SK-N-SH (cell line): ENCODE results near the gene SUCLG2. TPM values are rescaled to one million over a fixed set of nuclear protein-coding genes. Genes with fewer than 3 reads are reported as not detected.

Source experiments
- CTCF ChIA-PET: fragments of 300-600, 350-600 bp; formaldehyde crosslinking; extraction: SDS; loops from one replicate; lab custom pipeline; 2021; lab: Yijun Ruan, JAX
- POLR2A ChIA-PET: fragments of 350-600 bp; sonication (Branson Sonifier 250); formaldehyde crosslinking; extraction: SDS; loops from one replicate; lab custom pipeline; 2020; ENCODE audit warnings: antibody characterized with exemption, inconsistent platforms; lab: Yijun Ruan, JAX
- DNase-seq: peaks from one replicate; pipeline ENCODE4 v3.0.0; 2012
- H2AFZ ChIP-seq: fragments of 200-600 bp; sonication (generic); 2 replicates; pipeline ENCODE4 v1.8.1; 2016; ENCODE audit warnings: antibody characterized with exemption, mild to moderate bottlenecking, low read depth
- H3F3A ChIP-seq: fragments of 200-600 bp; sonication (generic); replicated peaks from 2 replicates; pipeline ENCODE3; 2016; ENCODE audit warnings: antibody characterized with exemption, mild to moderate bottlenecking; ENCODE audit not compliant: insufficient read depth
- H3K27ac ChIP-seq, 2 experiments: fragments of 200-500 bp in 1 of 2; fragments of 200-600 bp in 1 of 2; sonication (Bioruptor generic) in 1 of 2; sonication (generic), shearing (Covaris generic) in 1 of 2; 2 replicates each; pipeline versions ENCODE4 v1.5.1 to v1.6.1; 2014 to 2016; ENCODE audit warnings: low read depth in 2 of 2, inconsistent platforms in 1 of 2, low read length in 1 of 2, mild to moderate bottlenecking in 1 of 2, mixed read lengths in 1 of 2
- H3K27me3 ChIP-seq: fragments of 200-600 bp; sonication (generic), shearing (Covaris generic); 2 replicates; pipeline ENCODE4 v1.6.1; 2016; ENCODE audit warnings: mixed run types; ENCODE audit not compliant: insufficient read depth
- H3K36me3 ChIP-seq, 2 experiments: fragments of 200-500 bp in 1 of 2; fragments of 200-600 bp in 1 of 2; sonication (Bioruptor generic) in 1 of 2; sonication (generic) in 1 of 2; replicated peaks in 1 of 2; 2 replicates each; pipeline versions ENCODE3 to v1.5.1; 2014 to 2016; ENCODE audit warnings: low read length in 1 of 2, mild to moderate bottlenecking in 1 of 2; ENCODE audit not compliant: insufficient read depth in 2 of 2, control insufficient read depth in 1 of 2
- H3K4me1 ChIP-seq, 2 experiments: fragments of 200-500 bp in 1 of 2; fragments of 200-600 bp in 1 of 2; sonication (Bioruptor generic) in 1 of 2; sonication (generic), shearing (Covaris generic) in 1 of 2; 2 replicates each; pipeline versions ENCODE4 v1.5.1 to v1.6.1; 2014 to 2016; ENCODE audit warnings: low read depth in 1 of 2, low read length in 1 of 2, mixed run types in 1 of 2; ENCODE audit not compliant: insufficient read depth in 2 of 2, control insufficient read depth in 1 of 2
- H3K4me2 ChIP-seq: fragments of 200-600 bp; sonication (generic), shearing (Covaris generic); 2 replicates; pipeline ENCODE4 v1.6.1; 2017; ENCODE audit warnings: mixed run types
- H3K4me3 ChIP-seq, 2 experiments: fragments of 200-500 bp in 1 of 2; fragments of 200-600 bp in 1 of 2; sonication (Bioruptor generic) in 1 of 2; sonication (generic), shearing (Covaris generic) in 1 of 2; 2 replicates each; pipeline versions ENCODE4 v1.5.1 to v1.8.1; 2014 to 2016; ENCODE audit warnings: low read depth in 2 of 2, inconsistent platforms in 1 of 2, low read length in 1 of 2, mild to moderate bottlenecking in 1 of 2, mixed read lengths in 1 of 2, moderate library complexity in 1 of 2
- H3K79me2 ChIP-seq: fragments of 200-600 bp; sonication (generic); 2 replicates; pipeline ENCODE4 v1.8.1; 2017; ENCODE audit warnings: mild to moderate bottlenecking; ENCODE audit not compliant: insufficient read depth
- H3K9ac ChIP-seq: fragments of 200-600 bp; sonication (generic); 2 replicates; pipeline ENCODE4 v1.6.1; 2017; ENCODE audit warnings: mixed run types
- H3K9me2 ChIP-seq: fragments of 200-600 bp; sonication (generic); 2 replicates; pipeline ENCODE4 v1.6.1; 2017; ENCODE audit warnings: mixed run types
- H3K9me3 ChIP-seq: fragments of 200-600 bp; sonication (generic); 2 replicates; pipeline ENCODE4 v1.6.1; 2017; ENCODE audit warnings: mixed run types, mild to moderate bottlenecking, moderate library complexity
- H4K20me1 ChIP-seq: fragments of 200-600 bp; sonication (generic); 2 replicates; pipeline ENCODE4 v1.6.1; 2017; ENCODE audit warnings: mild to moderate bottlenecking, mixed run types; ENCODE audit not compliant: insufficient read depth
- CHD2 ChIP-seq: fragments of 150-350 bp; IDR thresholded peaks from 2 replicates; pipeline ENCODE4 v1.6.1; 2018; ENCODE audit warnings: low read length; ENCODE audit not compliant: partially characterized antibody
- ELF1 ChIP-seq: IDR thresholded peaks from 2 replicates; pipeline ENCODE4 v1.4.0; 2012
- EP300 ChIP-seq, 2 experiments: IDR thresholded peaks; 2 replicates each; pipeline versions ENCODE4 v1.4.0 to v1.6.1; 2012; ENCODE audit warnings: borderline replicate concordance in 1 of 2, low read depth in 1 of 2, low read length in 1 of 2
- EZH2phosphoT487 ChIP-seq: fragments of 200-600 bp; sonication (generic); IDR thresholded peaks from 2 replicates; pipeline ENCODE4 v1.6.1; 2017; ENCODE audit warnings: low read depth, mixed run types, mild to moderate bottlenecking, antibody characterized with exemption, moderate library complexity, borderline replicate concordance
- FOXJ3 ChIP-seq: sonication (generic); formaldehyde crosslinking; IDR thresholded peaks from 2 replicates; pipeline ENCODE4 v1.5.1; 2020; ENCODE audit warnings: mild to moderate bottlenecking, missing genetic modification reagents
- GABPA ChIP-seq: IDR thresholded peaks from 2 replicates; pipeline ENCODE4 v1.4.0; 2012; ENCODE audit warnings: low read depth, mild to moderate bottlenecking
- GATA2 ChIP-seq: sonication (generic); formaldehyde crosslinking; IDR thresholded peaks from 2 replicates; pipeline ENCODE4 v1.5.0; 2020; ENCODE audit warnings: mild to moderate bottlenecking, missing genetic modification reagents
- MAX ChIP-seq: IDR thresholded peaks from 2 replicates; pipeline ENCODE4 v1.4.0; 2012; ENCODE audit warnings: low read depth
- MXI1 ChIP-seq: IDR thresholded peaks from 2 replicates; pipeline ENCODE4 v1.6.1; 2012; ENCODE audit warnings: mild to moderate bottlenecking, low read depth, low read length, improper control_type of control experiment
- POLR2AphosphoS5 ChIP-seq: IDR thresholded peaks from 2 replicates; pipeline ENCODE4 v1.6.1; 2012; ENCODE audit warnings: low read depth, low read length
- TCF12 ChIP-seq: IDR thresholded peaks from 2 replicates; pipeline ENCODE4 v1.4.0; 2012
- USF1 ChIP-seq: IDR thresholded peaks from 2 replicates; pipeline ENCODE4 v1.4.0; 2012; ENCODE audit warnings: low read depth, borderline replicate concordance
- WGBS: methylation state at CpG from one replicate; pipeline ENCODE4 v1.1.6; 2017; ENCODE audit warnings: low lambda C conversion rate; 5-methylcytosine and 5-hydroxymethylcytosine counted together
- polyA plus RNA-seq, 3 experiments: library from polyadenylated mRNA; depleted of rRNA; stranded (reverse); fragments of >200 nt; gene quantifications; 2 replicates each; pipeline ENCODE4 v1.2.3, GENCODE V29; 2012
- TF ChIP-seq, protein P1 (sequence below): IDR thresholded peaks from 2 replicates; pipeline ENCODE4 v1.4.0; 2012; ENCODE audit warnings: low read depth, borderline replicate concordance
- TF ChIP-seq, protein P2 (sequence below): fragments of 200-600 bp; sonication (generic); IDR thresholded peaks from 2 replicates; pipeline ENCODE4 v1.6.1; 2017; ENCODE audit warnings: antibody characterized with exemption, mild to moderate bottlenecking, moderate library complexity

SUCLG2 gene
- polyA plus RNA-seq, 1 of the 3 experiments (the other 2 are of a cell fraction): 20.2 TPM

DNA sequence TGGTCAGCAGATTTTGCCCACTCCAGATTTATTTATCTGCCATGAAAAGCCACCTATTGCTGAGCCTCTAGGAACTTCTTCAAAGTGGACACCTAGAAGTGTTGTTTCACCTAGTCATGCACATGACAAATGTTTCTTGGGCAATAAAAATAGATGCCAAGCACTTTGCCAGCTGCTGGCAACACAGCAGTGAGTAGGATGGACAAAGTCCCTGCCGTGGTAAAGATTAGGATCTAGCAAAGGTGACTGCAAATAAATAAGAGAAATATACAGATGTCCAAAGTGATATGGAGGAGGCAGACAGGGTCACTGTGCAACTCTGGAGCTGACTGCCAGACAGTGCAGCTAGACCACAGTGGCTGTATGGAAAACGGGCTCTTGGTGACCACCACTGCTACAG is 137.9 kb downstream of the SUCLG2 start:
- no peak for DNase-seq
- Histone ChIP-seq H3F3A (no peaks in the 10 kb centered on the region), H3K79me2 (no peaks in the 10 kb centered on the region), H3K27ac (no peak overlapping the region), H3K4me3 (no peak overlapping the region), H3K4me1 (peaks cover 0 to 6% of the 10 kb centered on the region in 2 experiments; a peak in 2 of 4 replicates), H4K20me1 (no peaks in the 10 kb centered on the region), H3K27me3 (no peaks in the 10 kb centered on the region)
- 86% methylated on average over 2 of the region's 2 CpGs for WGBS
- TF ChIP-seq ELF1 (no peak), FOXJ3 (CRISPR knock-in tag) (no peak), EZH2phosphoT487 (no peak), CHD2 (no peak), TCF12 (no peak), POLR2AphosphoS5 (no peak), MXI1 (no peak), MAX (no peak), GATA2 (CRISPR knock-in tag) (no peak), USF1 (no peak)
- TF ChIP-seq, protein P1, sequence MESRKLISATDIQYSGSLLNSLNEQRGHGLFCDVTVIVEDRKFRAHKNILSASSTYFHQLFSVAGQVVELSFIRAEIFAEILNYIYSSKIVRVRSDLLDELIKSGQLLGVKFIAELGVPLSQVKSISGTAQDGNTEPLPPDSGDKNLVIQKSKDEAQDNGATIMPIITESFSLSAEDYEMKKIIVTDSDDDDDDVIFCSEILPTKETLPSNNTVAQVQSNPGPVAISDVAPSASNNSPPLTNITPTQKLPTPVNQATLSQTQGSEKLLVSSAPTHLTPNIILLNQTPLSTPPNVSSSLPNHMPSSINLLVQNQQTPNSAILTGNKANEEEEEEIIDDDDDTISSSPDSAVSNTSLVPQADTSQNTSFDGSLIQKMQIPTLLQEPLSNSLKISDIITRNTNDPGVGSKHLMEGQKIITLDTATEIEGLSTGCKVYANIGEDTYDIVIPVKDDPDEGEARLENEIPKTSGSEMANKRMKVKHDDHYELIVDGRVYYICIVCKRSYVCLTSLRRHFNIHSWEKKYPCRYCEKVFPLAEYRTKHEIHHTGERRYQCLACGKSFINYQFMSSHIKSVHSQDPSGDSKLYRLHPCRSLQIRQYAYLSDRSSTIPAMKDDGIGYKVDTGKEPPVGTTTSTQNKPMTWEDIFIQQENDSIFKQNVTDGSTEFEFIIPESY: no peak
- TF ChIP-seq, all 33 proteins: peak for 0
- H3K4me2 ChIP-seq: no peak overlapping the region
- no peak overlapping the region for H2AFZ ChIP-seq
- H3K9ac ChIP-seq: no peak overlapping the region
- CTCF ChIA-PET: no interaction called here
- peaks cover 12 to 13% of the 10 kb centered on the region in 2 experiments for H3K36me3 ChIP-seq
- no peaks in the 10 kb centered on the region for H3K9me3 ChIP-seq
- no peaks in the 10 kb centered on the region for H3K9me2 ChIP-seq
- POLR2A ChIA-PET: no interaction called here

GRCh38 chr3:67515778-67516177 is 138.6 kb downstream of the SUCLG2 start:
- no peak overlapping the region for H3K4me2 ChIP-seq
- no peak for TF ChIP-seq EP300 (IDR thresholded peaks at IDR 0.05; ENCODE audit: borderline replicate concordance in 1 of 2, low read depth in 1 of 2, low read length in 1 of 2)
- TF ChIP-seq, protein P1: no peak
- TF ChIP-seq FOXJ3 (CRISPR knock-in tag): no peak
- TF ChIP-seq, protein P2, sequence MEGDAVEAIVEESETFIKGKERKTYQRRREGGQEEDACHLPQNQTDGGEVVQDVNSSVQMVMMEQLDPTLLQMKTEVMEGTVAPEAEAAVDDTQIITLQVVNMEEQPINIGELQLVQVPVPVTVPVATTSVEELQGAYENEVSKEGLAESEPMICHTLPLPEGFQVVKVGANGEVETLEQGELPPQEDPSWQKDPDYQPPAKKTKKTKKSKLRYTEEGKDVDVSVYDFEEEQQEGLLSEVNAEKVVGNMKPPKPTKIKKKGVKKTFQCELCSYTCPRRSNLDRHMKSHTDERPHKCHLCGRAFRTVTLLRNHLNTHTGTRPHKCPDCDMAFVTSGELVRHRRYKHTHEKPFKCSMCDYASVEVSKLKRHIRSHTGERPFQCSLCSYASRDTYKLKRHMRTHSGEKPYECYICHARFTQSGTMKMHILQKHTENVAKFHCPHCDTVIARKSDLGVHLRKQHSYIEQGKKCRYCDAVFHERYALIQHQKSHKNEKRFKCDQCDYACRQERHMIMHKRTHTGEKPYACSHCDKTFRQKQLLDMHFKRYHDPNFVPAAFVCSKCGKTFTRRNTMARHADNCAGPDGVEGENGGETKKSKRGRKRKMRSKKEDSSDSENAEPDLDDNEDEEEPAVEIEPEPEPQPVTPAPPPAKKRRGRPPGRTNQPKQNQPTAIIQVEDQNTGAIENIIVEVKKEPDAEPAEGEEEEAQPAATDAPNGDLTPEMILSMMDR: no peak
- TF ChIP-seq GABPA: no peak
- no peak for TF ChIP-seq USF1
- no peak for TF ChIP-seq TCF12
- TF ChIP-seq, all 33 proteins: peak for 0
- H3K27ac ChIP-seq: no peak overlapping the region
- H3K79me2 ChIP-seq: no peaks in the 10 kb centered on the region
- no peaks in the 10 kb centered on the region for H4K20me1 ChIP-seq
- peaks cover 12 to 13% of the 10 kb centered on the region in 2 experiments for H3K36me3 ChIP-seq
- POLR2A ChIA-PET: no interaction called here
- WGBS: 83% methylated on average over 3 of the region's 3 CpGs
- H3K4me3 ChIP-seq: no peak overlapping the region
- H3K27me3 ChIP-seq: no peaks in the 10 kb centered on the region
- H3F3A ChIP-seq: no peaks in the 10 kb centered on the region
- H3K9me3 ChIP-seq: no peaks in the 10 kb centered on the region
- CTCF ChIA-PET: no interaction called here
- H3K9me2 ChIP-seq: no peaks in the 10 kb centered on the region
- H2AFZ ChIP-seq: no peak overlapping the region
- DNase-seq: no peak
- peaks cover 0 to 6% of the 10 kb centered on the region in 2 experiments; a peak in 2 of 4 replicates for H3K4me1 ChIP-seq
- H3K9ac ChIP-seq: no peak overlapping the region
